OCI-LY3 (cell line): ENCODE results near the gene EPB41L5.

Source experiments
- H2AFZ ChIP-seq: fragments of 200-600, 300-600 bp; shearing (Covaris generic); 2 replicates; pipeline ENCODE4 v1.6.0; 2014; ENCODE audit warnings: antibody characterized with exemption, low read depth, low read length
- H3K27ac ChIP-seq: fragments of 200-600, 300-600 bp; sonication (generic); 2 replicates; pipeline ENCODE4 v1.5.1; 2014; ENCODE audit warnings: mild to moderate bottlenecking, low read length, moderate library complexity, mixed read lengths
- H3K27me3 ChIP-seq: fragments of 200-600, 300-600 bp; sonication (generic); 2 replicates; pipeline ENCODE4 v1.6.1; 2014; ENCODE audit warnings: low read depth, low read length, mixed read lengths
- H3K36me3 ChIP-seq: fragments of 200-600, 300-600 bp; sonication (generic); replicated peaks from 2 replicates; pipeline ENCODE3; 2014; ENCODE audit warnings: low read depth, low read length, mixed read lengths
- H3K4me1 ChIP-seq: fragments of 300-600, 200-600 bp; sonication (generic); 2 replicates; pipeline ENCODE4 v1.6.1; 2014; ENCODE audit warnings: low read length, mixed read lengths
- H3K4me2 ChIP-seq: fragments of 200-600, 300-600 bp; sonication (generic); 2 replicates; pipeline ENCODE4 v1.6.1; 2014; ENCODE audit warnings: low read length, mixed read lengths
- H3K4me3 ChIP-seq: fragments of 300-600, 200-600 bp; sonication (generic); 2 replicates; pipeline ENCODE4 v1.5.1; 2014; ENCODE audit warnings: antibody characterized with exemption, mild to moderate bottlenecking, low read length, moderate library complexity
- H3K79me2 ChIP-seq: fragments of 300-600, 200-600 bp; shearing (Covaris generic); 2 replicates; pipeline ENCODE4 v1.6.1; 2014; ENCODE audit warnings: mild to moderate bottlenecking, low read length, mixed read lengths
- H3K9ac ChIP-seq: fragments of 300-600, 200-600 bp; shearing (Covaris generic); 2 replicates; pipeline ENCODE4 v1.6.0; 2014; ENCODE audit warnings: mild to moderate bottlenecking, low read length, moderate library complexity
- H3K9me3 ChIP-seq: fragments of 200-600, 300-600 bp; shearing (Covaris generic); 2 replicates; pipeline ENCODE4 v1.6.1; 2014; ENCODE audit warnings: low read length, mixed read lengths; ENCODE audit not compliant: insufficient read depth
- H4K20me1 ChIP-seq: fragments of 200-600, 300-600 bp; sonication (generic); 2 replicates; pipeline ENCODE4 v1.6.1; 2016; ENCODE audit warnings: low read length, mixed read lengths; ENCODE audit not compliant: insufficient read depth
- EZH2phosphoT487 ChIP-seq: fragments of 200-600 bp; shearing (Covaris generic); IDR thresholded peaks from 2 replicates; pipeline ENCODE4 v1.6.1; 2018; ENCODE audit warnings: antibody characterized with exemption, mixed run types, low read depth
- TF ChIP-seq, protein P1 (sequence below): fragments of 200-600, 300-600 bp; sonication (generic); IDR thresholded peaks from 2 replicates; pipeline ENCODE4 v1.5.1; 2014; ENCODE audit warnings: antibody characterized with exemption, low read length, low read depth

EPB41L5 gene

GRCh38 chr2:120123090-120123489 is 110.2 kb downstream of the EPB41L5 start:
- TF ChIP-seq, protein P1, sequence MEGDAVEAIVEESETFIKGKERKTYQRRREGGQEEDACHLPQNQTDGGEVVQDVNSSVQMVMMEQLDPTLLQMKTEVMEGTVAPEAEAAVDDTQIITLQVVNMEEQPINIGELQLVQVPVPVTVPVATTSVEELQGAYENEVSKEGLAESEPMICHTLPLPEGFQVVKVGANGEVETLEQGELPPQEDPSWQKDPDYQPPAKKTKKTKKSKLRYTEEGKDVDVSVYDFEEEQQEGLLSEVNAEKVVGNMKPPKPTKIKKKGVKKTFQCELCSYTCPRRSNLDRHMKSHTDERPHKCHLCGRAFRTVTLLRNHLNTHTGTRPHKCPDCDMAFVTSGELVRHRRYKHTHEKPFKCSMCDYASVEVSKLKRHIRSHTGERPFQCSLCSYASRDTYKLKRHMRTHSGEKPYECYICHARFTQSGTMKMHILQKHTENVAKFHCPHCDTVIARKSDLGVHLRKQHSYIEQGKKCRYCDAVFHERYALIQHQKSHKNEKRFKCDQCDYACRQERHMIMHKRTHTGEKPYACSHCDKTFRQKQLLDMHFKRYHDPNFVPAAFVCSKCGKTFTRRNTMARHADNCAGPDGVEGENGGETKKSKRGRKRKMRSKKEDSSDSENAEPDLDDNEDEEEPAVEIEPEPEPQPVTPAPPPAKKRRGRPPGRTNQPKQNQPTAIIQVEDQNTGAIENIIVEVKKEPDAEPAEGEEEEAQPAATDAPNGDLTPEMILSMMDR = no peak
- H4K20me1 ChIP-seq = no peaks in the 10 kb centered on the region
- no peak overlapping the region for H3K9ac ChIP-seq
- no peak overlapping the region for H2AFZ ChIP-seq
- H3K36me3 ChIP-seq = peaks cover 22% of the 10 kb centered on the region
- no peaks in the 10 kb centered on the region for H3K79me2 ChIP-seq
- no peak overlapping the region for H3K4me3 ChIP-seq
- no peaks in the 10 kb centered on the region for H3K4me1 ChIP-seq
- H3K9me3 ChIP-seq = no peaks in the 10 kb centered on the region
- H3K4me2 ChIP-seq = no peak overlapping the region
- no peak overlapping the region for H3K27ac ChIP-seq
- H3K27me3 ChIP-seq = no peaks in the 10 kb centered on the region

- Histone ChIP-seq H3K9me3 (no peaks in the 10 kb centered on the region), H4K20me1 (no peaks in the 10 kb centered on the region), H3K79me2 (no peaks in the 10 kb centered on the region), H3K4me3 (no peak overlapping the region), H3K9ac (no peak overlapping the region), H3K4me1 (no peaks in the 10 kb centered on the region), H3K27ac (no peak overlapping the region), H3K27me3 (no peaks in the 10 kb centered on the region), H2AFZ (no peak overlapping the region), H3K36me3 (peaks cover 29% of the 10 kb centered on the region), H3K4me2 (no peak overlapping the region)
- TF ChIP-seq, protein P1 = no peak
- TF ChIP-seq EZH2phosphoT487 = no peak
These were observed 112.3 kb downstream of the EPB41L5 start for GRCh38 chr2:120125195-120125594.

- Histone ChIP-seq H3K4me1 (no peaks in the 10 kb centered on the region), H3K27ac (no peak overlapping the region), H4K20me1 (no peaks in the 10 kb centered on the region), H2AFZ (no peak overlapping the region), H3K9ac (no peak overlapping the region), H3K36me3 (peaks cover 56% of the 10 kb centered on the region), H3K27me3 (no peaks in the 10 kb centered on the region), H3K4me3 (no peak overlapping the region), H3K79me2 (no peaks in the 10 kb centered on the region), H3K4me2 (no peak overlapping the region), H3K9me3 (no peaks in the 10 kb centered on the region)
- TF ChIP-seq, protein P1 = no peak
- TF ChIP-seq EZH2phosphoT487 = no peak
These were observed 115.3 kb downstream of the EPB41L5 start for GRCh38 chr2:120128216-120128615.

DNA sequence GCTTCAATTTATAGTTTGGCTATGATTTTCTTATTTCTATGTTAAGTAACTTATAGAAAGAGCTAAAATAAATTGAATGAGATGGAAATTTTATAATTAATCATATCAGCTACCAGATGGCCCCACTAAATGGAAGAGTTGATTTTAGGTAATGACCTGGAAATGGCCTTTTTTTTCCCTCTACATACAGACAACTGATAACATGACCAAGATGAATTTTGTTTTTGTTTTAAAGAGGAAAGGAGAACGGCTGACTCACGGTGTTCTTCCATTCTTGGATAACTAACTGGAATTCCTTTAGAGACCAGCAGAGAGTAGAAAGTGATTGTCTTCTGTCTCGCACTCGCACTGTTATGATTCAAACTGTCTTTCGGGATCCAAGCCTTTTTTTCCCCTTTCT is 119.3 kb downstream of the EPB41L5 start:
- Histone ChIP-seq H3K4me2 (no peak overlapping the region), H3K36me3 (peaks cover 83% of the 10 kb centered on the region)
- TF ChIP-seq, protein P1 = no peak
- no peak for TF ChIP-seq EZH2phosphoT487

More for the DNA sequence above, 119.3 kb downstream of the EPB41L5 start:
- Histone ChIP-seq H3K27ac (no peak overlapping the region), H3K9ac (no peak overlapping the region), H3K79me2 (no peaks in the 10 kb centered on the region), H3K9me3 (no peaks in the 10 kb centered on the region), H3K27me3 (no peaks in the 10 kb centered on the region), H3K4me3 (no peak overlapping the region), H2AFZ (no peak overlapping the region), H4K20me1 (no peaks in the 10 kb centered on the region), H3K4me1 (no peaks in the 10 kb centered on the region)
